Muscle of back (tissue), 13 donors: ENCODE measurements around the gene BIN1. TPM values are rescaled to one million over a fixed set of nuclear protein-coding genes. Genes with fewer than 3 reads are reported as not detected.

Source experiments
- DNase-seq, 3 donors: peaks; one replicate each; pipeline versions ENCODE4 v3.0.0 to v3.0.0-alpha.2; 2013
- long read RNA-seq, 9 donors: transcript quantifications; one replicate each; lab custom pipeline, GENCODE V29; 2026
- polyA plus RNA-seq, 10 donors: library from polyadenylated mRNA; unstranded; fragments of 120-200 nt; gene quantifications; one replicate each; pipeline ENCODE4 v1.2.1, GENCODE V29; 2013; ENCODE audit not compliant: insufficient read length in 10 of 10

The BIN1 gene, protein sequence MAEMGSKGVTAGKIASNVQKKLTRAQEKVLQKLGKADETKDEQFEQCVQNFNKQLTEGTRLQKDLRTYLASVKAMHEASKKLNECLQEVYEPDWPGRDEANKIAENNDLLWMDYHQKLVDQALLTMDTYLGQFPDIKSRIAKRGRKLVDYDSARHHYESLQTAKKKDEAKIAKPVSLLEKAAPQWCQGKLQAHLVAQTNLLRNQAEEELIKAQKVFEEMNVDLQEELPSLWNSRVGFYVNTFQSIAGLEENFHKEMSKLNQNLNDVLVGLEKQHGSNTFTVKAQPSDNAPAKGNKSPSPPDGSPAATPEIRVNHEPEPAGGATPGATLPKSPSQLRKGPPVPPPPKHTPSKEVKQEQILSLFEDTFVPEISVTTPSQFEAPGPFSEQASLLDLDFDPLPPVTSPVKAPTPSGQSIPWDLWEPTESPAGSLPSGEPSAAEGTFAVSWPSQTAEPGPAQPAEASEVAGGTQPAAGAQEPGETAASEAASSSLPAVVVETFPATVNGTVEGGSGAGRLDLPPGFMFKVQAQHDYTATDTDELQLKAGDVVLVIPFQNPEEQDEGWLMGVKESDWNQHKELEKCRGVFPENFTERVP
- 100 to 1,000 TPM; 526 to 885 (median 760) TPM for polyA plus RNA-seq
- long read RNA-seq, donor 1, transcript BIN1-206 (15 exons, 2,209 nt): major isoform, 81 of 301 reads
- long read RNA-seq, donor 1, transcript BIN1-208 (14 exons, 1,832 nt): minor isoform, 15 of 301 reads
- long read RNA-seq, donor 1, transcript BIN1-211 (14 exons, 2,143 nt): minor isoform, 20 of 301 reads
- long read RNA-seq, donor 1, transcript BIN1-201 (16 exons, 2,338 nt): minor isoform, 12 of 301 reads
- long read RNA-seq, donor 1, partial matches to known transcripts: 143 of 301 reads
- long read RNA-seq, donor 1, other reads (novel, unspliced or antisense): 15 of 301 reads
- long read RNA-seq, donor 2, full-length matches to known transcripts: 144 of 402 reads
- long read RNA-seq, donor 2, partial matches to known transcripts: 241 of 402 reads
- long read RNA-seq, donor 2, other reads (novel, unspliced or antisense): 17 of 402 reads
- long read RNA-seq, donor 3: 0 reads
- long read RNA-seq, donor 4, full-length matches to known transcripts: 111 of 248 reads
- long read RNA-seq, donor 4, partial matches to known transcripts: 126 of 248 reads
- long read RNA-seq, donor 4, other reads (novel, unspliced or antisense): 11 of 248 reads
- long read RNA-seq, donor 5, full-length matches to known transcripts: 96 of 290 reads
- long read RNA-seq, donor 5, partial matches to known transcripts: 177 of 290 reads
- long read RNA-seq, donor 5, other reads (novel, unspliced or antisense): 17 of 290 reads
- long read RNA-seq, donor 6, full-length matches to known transcripts: 227 of 409 reads
- long read RNA-seq, donor 6, partial matches to known transcripts: 153 of 409 reads
- long read RNA-seq, donor 6, other reads (novel, unspliced or antisense): 29 of 409 reads
- long read RNA-seq, donor 7, full-length matches to known transcripts: 104 of 253 reads
- long read RNA-seq, donor 7, partial matches to known transcripts: 132 of 253 reads
- long read RNA-seq, donor 7, other reads (novel, unspliced or antisense): 17 of 253 reads
- long read RNA-seq, donor 8, transcript BIN1-209 (15 exons, 2,293 nt): minor isoform, 10 of 82 reads
- long read RNA-seq, donor 8, transcript BIN1-206 (15 exons, 2,209 nt): major isoform, 24 of 82 reads
- long read RNA-seq, donor 8, transcript BIN1-211 (14 exons, 2,143 nt): minor isoform, 13 of 82 reads
- long read RNA-seq, donor 8, partial matches to known transcripts: 26 of 82 reads
- long read RNA-seq, donor 8, other reads (novel, unspliced or antisense): 0 of 82 reads
- long read RNA-seq, donor 9, transcript BIN1-206 (15 exons, 2,209 nt): major isoform, 17 of 58 reads
- long read RNA-seq, donor 9, partial matches to known transcripts: 32 of 58 reads
- long read RNA-seq, donor 9, other reads (novel, unspliced or antisense): 0 of 58 reads

DNA sequence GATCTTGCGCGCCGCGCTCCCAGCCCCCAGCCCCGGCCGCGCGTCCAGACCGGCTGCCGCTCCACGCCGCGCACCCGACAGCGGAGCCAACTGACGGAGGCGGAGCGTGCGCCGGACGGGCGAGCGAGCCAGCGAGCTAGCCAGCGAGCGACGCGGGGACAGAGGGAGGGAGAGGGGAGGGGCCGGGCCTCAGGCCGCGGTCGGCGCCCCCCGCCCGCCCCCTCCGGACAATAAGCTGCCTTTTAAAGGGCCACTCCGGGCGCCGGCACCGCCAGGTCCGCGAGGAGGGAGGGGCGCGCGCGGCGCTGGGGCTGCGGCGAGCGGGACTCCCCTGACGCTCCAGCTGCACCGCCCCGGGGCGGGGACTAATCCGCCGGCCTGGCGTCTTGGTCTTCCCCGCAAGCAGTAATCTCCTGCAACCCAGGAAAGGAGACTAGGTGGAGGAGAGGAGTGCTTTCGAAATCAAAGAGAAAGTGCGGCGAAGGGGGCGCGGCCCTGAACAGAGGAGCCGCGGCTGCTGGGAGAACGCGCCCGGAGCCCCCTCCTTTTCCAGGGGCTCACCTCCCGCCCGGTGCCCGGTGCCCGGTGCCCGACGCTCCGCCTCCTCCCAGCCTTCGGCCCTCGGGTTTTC lies at the start of gene BIN1:
TSS of gene BIN1 (minus strand) at position 164 of the 631 bp plus-strand sequence. CDS start 211 bp downstream, outside the sequence.
- peak; percentile 85 to 97 (median 95) for DNase-seq

DNA sequence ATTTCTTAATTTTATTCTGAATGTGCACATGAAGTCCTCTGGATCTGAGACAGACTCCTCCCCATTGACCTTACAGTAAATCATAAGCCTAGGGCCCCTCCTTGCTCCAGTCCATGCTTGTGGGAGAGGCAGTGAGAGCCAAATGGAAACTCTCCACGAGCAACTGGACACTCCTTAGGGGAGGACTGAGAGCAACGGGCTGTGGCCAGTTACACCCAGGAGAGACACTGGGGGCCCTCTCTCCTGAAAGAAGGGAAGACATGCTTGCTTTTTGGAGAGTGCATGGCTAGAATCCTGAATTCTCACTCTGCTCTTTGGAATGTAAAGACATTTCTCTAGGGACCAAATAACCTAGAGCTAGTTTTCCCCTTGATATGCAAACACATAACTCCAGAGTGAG lies 49.0 kb upstream of the BIN1 start:
- peak; percentile 72 to 93 (median 82) for DNase-seq

DNA sequence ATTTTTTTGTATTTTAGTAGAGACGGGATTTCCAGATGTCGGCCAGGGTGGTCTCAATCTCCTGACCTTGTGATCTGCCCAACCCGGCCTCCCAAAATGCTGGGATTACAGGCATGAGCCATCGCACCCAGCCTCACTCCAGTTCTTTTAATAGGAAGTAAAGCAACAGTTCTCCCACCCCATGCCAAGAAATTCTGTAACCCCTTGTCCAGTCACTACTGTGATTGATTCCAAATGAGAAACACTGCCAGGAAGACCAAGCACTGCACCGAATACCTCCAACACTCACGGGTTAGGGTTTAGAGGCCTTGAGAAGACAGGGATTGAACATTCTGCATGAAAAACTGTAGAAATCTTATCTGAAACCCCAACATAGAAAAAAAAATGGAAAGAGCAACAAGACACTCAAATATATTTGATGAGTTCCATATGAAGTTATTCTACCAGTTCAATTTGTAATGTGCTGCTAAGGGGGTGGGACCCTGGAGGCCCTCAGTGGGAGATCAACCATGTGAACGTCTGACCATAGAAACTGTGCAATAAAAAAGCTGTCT lies 48.2 kb upstream of the BIN1 start:
- peak in 2 of 3 donors; percentile 77 to 85 for DNase-seq

DNA sequence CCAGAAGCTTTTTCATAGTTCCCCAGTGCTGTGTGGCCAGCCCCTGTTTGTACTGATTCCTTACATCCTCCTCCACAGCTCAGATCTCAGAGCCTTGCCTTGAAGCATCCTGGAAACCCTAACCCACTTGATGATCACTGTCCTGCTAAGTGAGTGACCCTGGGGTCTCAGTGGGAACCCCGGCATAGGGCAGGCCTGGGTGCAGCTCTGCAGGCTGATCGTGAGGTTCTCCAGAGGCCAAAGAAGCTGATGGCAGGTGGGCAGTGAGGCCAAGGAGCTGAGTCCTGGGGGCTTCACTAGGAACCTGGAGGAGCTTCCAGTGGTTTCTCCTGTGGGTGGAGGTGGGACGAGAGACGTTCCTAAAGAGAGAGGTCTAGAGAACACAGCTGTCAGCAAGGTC lies 47.4 kb upstream of the BIN1 start:
- DNase-seq: no peak

DNA sequence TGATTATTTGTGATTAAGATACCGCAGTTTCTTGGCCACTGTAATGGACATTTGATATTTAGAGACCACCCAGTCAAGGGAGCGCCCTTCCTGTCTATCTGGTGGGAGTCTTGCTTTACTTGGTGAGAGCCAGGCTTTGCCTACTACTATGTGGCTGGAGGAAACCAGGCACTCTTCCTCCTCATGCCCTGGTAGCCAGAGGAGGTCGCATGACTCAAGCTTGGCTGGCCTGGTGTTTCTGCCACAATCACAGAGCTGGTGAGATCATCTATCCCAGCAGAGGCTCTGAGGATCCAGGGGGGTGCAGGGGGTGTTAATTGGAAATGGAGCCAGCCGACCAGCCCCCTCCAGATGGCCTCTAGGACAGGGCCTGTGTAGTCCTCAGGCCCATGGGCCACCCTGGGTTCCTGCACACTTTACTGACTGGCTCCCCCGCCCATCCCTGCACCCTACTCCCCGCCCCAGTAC lies 46.8 kb upstream of the BIN1 start:
- no peak for DNase-seq

DNA sequence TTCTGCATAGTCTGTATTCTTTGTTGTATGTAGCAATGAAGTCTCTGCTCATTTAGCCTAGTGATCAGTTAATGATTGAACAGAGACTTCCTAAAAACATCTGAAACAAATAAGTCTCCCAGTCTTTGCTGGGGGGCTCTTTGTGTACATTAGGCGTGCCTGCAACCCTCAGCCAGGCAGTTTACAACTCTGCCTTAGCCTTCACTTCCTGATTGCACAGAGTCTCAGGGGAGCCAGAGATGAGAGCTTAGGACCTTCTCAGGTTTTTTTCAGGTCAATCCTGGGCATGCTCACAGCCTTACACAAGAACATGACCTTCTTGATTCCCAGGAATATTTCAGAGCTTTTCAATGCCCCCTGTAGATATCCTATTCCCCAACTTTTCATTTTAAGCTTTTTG lies 44.0 kb upstream of the BIN1 start:
- DNase-seq: no peak

DNA sequence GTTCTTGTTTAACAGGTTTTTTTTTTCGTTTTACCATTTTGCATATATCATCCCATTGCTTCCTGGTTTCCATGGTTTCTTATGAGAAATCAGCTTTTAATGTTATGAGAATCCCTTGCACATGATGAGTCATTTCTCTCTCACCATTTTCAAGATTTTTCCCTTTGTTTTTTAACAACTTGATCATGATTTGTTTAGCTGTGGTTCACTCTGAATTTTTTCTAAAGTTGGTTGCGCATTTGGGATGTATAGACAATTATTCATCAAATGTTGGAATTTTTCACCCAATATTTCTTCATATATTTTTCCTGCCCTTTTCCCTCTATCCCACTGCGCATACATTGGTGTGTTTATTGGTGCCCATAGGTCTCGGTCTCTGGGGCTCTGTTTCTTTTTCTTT lies 42.4 kb upstream of the BIN1 start:
- peak in 1 of 3 donors; percentile 94 for DNase-seq

DNA sequence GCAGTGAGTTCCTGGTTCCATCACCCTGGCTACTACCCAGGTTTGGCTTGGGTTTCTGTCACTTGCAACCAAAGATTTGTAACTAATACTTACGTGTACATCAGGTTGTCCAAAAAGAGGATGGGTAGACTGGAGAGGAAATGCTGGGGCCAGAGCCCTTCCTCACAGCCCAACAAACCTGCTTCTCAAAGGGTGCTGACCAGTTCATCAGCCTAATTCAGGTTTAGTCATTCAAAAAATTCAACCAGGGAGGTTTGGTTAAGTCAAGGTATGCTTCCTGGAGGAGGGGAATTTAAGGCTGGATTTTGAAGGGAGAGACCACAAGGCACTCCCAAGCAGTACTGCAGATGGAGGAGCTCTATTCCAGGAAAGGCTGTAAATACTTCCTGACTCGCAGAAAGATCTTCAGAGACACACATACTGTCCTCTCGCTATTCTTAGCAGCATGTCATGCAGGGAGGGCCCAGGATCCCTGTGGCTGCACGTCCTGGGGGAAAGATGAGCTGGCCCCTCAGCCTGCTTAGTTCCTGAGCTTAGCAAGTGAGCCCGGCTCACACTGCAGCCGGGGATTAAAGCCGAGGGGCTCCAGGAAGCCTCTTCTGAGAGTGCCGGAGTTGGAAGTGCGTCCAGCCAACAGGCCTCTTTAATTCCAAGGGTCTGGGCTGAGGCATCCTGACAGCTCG lies 40.0 kb upstream of the BIN1 start:
- DNase-seq: peak; percentile 69 to 82 (median 74)

DNA sequence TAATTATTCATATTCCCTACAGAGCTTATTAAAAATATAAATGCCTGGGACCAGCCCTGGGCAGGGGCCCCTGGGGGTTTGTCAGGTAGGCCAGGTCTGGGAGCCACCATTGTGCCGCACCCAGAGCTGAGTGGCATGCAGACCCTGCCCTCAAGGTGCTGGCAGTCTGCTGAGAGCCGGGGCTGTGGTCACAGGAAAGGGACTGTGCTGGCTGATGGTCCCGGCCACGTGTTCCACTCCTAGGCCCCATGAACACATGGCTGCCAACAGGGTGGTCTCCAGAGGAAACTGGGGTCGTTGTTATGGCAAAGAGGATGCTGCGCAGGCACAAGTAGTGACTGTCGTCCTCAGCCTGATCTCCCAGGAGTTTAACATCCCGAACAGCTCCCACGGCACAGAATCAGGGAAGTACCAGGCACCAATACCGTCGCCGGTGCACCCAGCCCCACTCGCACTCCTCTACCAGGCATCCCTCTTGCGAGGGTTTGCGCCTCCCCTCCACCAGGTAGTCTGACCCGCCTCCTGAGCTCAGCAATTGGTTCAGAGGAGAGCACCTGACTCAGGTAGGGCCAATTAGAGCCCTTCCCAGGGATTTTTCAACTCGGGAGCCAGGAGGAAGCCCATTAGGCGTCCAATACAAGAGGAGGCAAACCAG lies 39.2 kb upstream of the BIN1 start:
- no peak for DNase-seq

DNA sequence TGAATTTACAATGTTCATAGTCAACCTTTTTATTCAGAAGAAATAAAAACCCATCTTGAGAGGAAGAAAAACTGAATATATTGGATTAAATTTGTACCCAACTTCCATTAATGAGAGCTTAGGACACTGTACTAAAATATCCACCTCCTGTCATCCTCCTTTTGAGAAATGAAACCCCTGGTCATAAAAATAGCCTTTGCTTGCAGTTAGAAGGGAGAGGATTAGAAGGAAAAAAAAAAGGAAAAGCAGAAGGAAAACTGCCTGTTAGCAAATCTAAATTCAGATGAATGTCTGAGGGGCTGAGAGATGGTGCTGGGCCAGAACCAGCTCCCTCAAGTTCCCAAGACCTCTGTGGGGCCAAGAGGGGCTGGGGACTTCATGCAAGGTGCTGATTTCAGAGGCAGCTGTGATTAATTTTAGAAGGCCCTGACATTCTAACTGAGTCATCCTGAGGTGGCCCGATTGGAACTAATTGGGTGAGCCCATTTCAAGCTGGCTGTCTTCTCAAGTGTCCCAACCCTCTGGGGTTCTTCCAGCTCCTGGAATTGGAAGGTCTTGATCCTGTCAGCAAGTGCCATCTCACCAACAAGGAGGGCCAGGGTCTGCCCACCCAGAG lies 38.4 kb upstream of the BIN1 start:
- DNase-seq: peak in 1 of 3 donors; percentile 80

DNA sequence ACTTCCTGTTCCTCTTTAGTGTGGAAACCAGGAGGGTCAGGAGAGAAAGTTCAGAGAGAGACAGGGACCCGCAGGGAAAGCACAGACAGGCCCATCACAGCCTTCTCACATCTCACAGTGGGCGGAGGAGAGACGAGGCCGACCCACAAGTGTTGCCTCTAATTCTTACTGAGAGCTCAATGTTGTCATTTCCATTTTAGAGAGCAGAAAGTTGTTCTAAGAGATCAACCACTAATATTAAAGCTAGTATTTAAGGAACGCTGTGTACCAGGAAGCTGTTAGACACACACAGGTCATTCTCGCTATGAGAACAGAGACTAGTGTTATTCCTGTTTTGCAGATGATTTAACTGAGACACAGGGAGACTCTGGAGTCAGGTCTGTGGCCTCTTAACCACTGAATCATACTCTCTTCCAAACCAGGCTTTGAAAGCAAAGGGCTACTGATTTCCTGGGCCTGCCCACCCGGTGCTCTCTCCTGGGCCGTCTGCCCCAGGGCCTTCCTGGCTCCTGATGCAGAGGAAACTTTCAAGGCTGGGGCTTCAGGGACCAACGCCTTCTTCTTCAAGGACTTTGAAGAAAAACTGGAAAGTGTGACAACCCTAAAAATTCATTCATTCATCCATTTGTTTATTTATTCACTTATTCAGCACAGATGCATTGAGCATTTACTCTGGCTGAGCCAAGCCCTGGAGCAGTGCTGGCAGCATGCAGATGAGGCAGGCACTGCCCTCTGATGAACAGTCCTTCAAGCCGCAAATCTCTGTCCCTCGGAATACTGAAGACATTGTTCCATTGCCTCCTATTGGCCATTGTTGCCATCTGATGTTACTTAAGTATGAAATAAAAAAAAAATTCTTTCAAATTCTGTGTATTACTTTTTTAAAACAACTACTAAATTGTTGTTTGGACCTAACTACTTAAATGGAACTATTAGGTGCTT lies 37.2 kb upstream of the BIN1 start:
- DNase-seq: no peak

DNA sequence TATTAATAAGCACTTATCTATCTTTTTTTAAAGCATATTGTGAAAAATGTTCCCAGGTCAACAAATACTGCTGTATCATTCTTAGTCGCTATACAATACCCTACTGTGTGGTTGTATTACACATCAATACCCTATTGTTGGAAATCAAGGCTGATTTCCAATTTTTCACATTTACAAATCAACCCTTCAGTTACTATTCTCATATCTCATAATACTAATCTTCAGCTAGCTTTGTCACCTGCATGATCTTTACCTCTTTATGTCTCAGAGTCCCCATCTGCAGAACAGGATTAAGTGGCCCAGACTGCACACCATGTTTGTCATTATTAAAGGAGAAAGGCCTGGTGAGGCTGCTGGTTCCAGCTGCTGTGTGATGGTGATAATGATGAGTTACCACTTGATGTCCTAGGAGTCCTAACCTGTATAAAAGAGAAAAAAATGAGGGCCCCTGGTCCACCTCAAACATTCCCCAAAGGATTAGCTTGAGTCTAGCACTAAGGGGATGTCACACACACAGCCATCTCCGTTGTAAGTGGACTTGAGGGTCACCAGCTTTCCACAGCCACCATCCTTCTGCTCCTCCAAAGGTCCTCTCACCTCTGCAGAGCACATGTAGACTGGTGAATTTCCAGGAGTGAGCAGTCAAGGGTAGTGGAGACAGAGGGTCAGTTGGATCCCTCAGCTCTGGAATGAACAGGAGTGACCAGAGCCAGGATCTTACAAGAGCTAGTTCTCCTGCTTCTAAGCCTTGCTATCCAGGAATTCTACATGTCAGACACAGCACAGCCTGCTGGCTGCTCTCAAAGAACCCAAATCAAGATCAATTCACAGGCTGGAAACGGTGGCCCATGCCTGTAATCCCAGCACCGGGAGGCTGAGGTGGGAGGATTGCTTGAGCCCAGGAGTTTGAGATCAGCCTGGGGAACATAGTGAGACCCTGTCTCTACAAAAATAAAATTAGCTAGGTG lies 36.0 kb upstream of the BIN1 start:
- DNase-seq: peak in 1 of 3 donors; percentile 26

DNA sequence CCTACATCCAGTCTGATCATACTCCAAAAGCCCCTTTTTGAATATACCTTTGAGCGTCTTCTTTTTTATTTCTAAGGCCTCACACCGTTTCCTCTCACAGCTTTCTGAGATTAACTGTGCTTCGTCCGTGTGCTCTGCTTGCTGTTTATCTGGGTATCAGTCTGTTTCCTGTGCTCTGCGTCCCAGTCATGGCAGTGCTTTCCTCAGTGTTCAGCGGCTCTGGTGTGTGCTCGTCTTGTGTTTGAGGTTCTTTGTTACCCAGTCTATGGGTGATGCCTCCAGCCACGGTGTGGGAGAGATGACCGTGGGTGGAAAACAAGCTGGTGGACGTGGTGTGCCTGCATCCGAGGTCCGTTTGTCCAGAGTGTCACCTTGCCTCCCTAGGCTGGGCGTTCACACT lies 33.6 kb upstream of the BIN1 start:
- no peak for DNase-seq

DNA sequence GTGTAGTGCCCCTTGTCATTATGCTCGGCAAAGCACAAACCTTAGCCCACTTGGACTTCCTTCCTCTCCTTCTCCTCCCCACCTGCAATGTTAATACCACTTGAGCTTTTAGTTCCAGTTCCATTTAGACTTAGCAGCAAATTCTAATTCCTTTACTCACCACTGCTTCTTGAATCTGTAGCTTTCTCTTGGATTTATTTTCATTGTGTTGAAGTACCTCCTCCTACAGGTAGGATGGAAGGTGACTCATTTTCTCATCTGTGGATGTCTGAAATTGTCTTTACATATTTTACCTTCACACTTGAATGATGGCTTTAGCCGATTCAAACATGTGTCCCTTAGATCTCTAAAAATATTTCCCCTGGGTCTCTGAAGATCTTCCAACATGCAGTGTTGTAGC lies 32.8 kb upstream of the BIN1 start:
- no peak for DNase-seq

DNA sequence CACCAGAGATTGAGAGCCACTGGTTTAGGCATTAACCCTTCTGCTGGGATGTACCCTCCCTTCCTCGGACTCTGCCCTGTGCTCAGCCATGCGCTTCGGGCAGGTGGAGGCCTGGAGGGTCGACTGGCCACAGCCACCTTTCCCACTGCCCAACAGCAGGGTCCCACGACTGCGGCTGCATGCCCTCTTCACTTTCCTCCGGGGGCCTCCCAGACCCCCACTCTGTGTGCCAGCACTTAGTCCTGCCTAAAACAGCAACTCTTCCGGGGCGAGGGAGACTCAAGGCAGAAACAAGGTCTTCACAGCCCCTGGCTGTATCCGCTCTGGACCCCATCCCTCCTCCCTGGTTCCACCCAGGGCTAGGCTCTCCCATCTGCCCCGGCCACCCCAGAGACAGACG lies 31.3 kb upstream of the BIN1 start:
- DNase-seq: no peak
